ENCODE measurements around the gene BEND7.

DNA sequence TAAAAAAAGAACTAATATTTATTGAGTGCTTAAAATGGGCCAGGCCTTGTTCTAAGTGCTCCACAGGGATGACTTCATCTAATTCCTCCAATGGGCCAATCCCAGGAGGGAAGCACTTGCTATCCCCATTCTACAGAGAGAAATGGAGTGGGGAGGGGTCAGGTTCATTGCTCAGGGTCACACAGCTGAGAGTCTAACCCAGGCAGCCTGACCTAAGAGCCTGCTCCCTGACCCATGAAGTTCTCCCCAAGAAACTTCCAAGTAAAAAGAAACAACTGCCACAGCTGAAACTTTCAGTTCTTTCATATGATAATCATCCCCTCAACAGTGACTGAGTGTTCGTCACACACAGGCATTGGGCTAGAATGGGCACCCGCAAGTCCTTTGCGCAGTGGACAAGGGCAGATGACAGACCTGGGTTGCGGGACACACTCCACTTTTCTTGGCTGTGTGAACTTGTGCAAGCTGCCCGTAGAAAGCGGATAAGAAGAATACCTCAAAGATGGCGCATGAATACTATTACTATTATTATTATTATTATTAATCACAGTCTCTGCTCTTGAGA lies 39.7 kb downstream of the BEND7 start:
- TF ChIP-seq CTCF (conservative IDR thresholded peaks at IDR 0.05; ENCODE audit: low read depth, low read length): no peak
- TF ChIP-seq MAZ (IDR thresholded peaks at IDR 0.05; ENCODE audit: borderline replicate concordance, low read depth, low read length): no peak
- no peak for TF ChIP-seq RFX5 (IDR thresholded peaks at IDR 0.05; ENCODE audit: low read depth, low read length)
- no peak for TF ChIP-seq RAD21 (IDR thresholded peaks at IDR 0.05; ENCODE audit: low read length)
- TF ChIP-seq POLR2A (IDR thresholded peaks at IDR 0.05; ENCODE audit: low read depth, low read length): no peak

All from IMR-90 (cell line).